GM18517 (cell line): ENCODE results near the gene MUC15.

Experiments
- ATAC-seq: cut with Tn5 transposase; IDR thresholded peaks from one replicate; pipeline ENCODE4 v1.9.1; 2021; ENCODE audit warnings: mild to moderate bottlenecking, moderate library complexity; ENCODE audit not compliant: unreplicated experiment

Gene MUC15

GRCh38 chr11:26575946-26576345, 3.9 kb upstream of the MUC15 start:
- no peak for ATAC-seq

- no peak for ATAC-seq
These were observed 1.8 kb upstream of the MUC15 start for GRCh38 chr11:26573896-26574295.

GRCh38 chr11:26572770-26573402, 823 bp upstream of the MUC15 start:
- no peak for ATAC-seq

GRCh38 chr11:26569646-26570045, 2.4 kb downstream of the MUC15 start:
- no peak for ATAC-seq

GRCh38 chr11:26558190-26558589, 13.9 kb downstream of the MUC15 start:
- no peak for ATAC-seq

GRCh38 chr11:26557666-26558065, 14.4 kb downstream of the MUC15 start:
- no peak for ATAC-seq

- no peak for ATAC-seq
These were observed 15.5 kb downstream of the MUC15 start for GRCh38 chr11:26556582-26556981.

- no peak for ATAC-seq
These were observed 17.6 kb downstream of the MUC15 start for GRCh38 chr11:26554455-26554854.

- ATAC-seq, result no peak
These were observed 18.9 kb downstream of the MUC15 start for GRCh38 chr11:26553182-26553581.

- no peak for ATAC-seq
These were observed 20.8 kb downstream of the MUC15 start for GRCh38 chr11:26551186-26551801.

GRCh38 chr11:26550022-26550421, 22.0 kb downstream of the MUC15 start:
- no peak for ATAC-seq

GRCh38 chr11:26549176-26549575, 22.9 kb downstream of the MUC15 start:
- ATAC-seq, result no peak

- no peak for ATAC-seq
These were observed 30.2 kb downstream of the MUC15 start for GRCh38 chr11:26541870-26542269.

- ATAC-seq, result no peak
These were observed 32.5 kb downstream of the MUC15 start for GRCh38 chr11:26539517-26539916.

- no peak for ATAC-seq
These were observed 34.7 kb downstream of the MUC15 start for GRCh38 chr11:26537341-26537740.

- ATAC-seq, result no peak
These were observed 44.4 kb downstream of the MUC15 start for GRCh38 chr11:26527685-26528084.

GRCh38 chr11:26522912-26523610, 49.0 kb downstream of the MUC15 start:
- ATAC-seq, result no peak

GRCh38 chr11:26519469-26519868, 52.6 kb downstream of the MUC15 start:
- ATAC-seq, result no peak

- no peak for ATAC-seq
These were observed 59.9 kb downstream of the MUC15 start for GRCh38 chr11:26512196-26512595.

- no peak for ATAC-seq
These were observed 61.3 kb downstream of the MUC15 start for GRCh38 chr11:26510756-26511155.

GRCh38 chr11:26510164-26510563, 61.9 kb downstream of the MUC15 start:
- no peak for ATAC-seq
